GM12878 (cell line): ENCODE data around the gene TMEM186. TPM values are rescaled to one million over a fixed set of nuclear protein-coding genes. Genes with fewer than 3 reads are reported as not detected.

Experiments used
- ATF3 ChIP-seq: IDR thresholded peaks from 2 replicates; pipeline ENCODE4 v1.6.1; 2011; ENCODE audit warnings: low read depth, mild to moderate bottlenecking, low read length, moderate library complexity, borderline replicate concordance; ENCODE audit errors: extremely low read depth
- BHLHE40 ChIP-seq, 2 experiments: fragments of 450-650 bp in 1 of 2; IDR thresholded peaks; 2 replicates each; pipeline ENCODE4 v1.6.1; 2011 to 2017; ENCODE audit warnings: low read depth in 2 of 2, borderline replicate concordance in 1 of 2, improper control_type of control experiment in 1 of 2, low read length in 1 of 2, mild to moderate bottlenecking in 1 of 2
- E2F4 ChIP-seq: IDR thresholded peaks from 2 replicates; pipeline ENCODE4 v1.6.1; 2012; ENCODE audit warnings: low read depth, low read length, improper control_type of control experiment
- ELK1 ChIP-seq: IDR thresholded peaks from 2 replicates; pipeline ENCODE4 v1.6.1; 2012; ENCODE audit warnings: low read depth, low read length, improper control_type of control experiment
- ETV6 ChIP-seq, 2 experiments: fragments of 450-650 bp in 1 of 2; IDR thresholded peaks in 1 of 2; conservative IDR thresholded peaks in 1 of 2; 2 replicates each; pipeline ENCODE4 v1.6.1; 2014; ENCODE audit warnings: antibody characterized with exemption in 1 of 2, borderline replicate concordance in 1 of 2, low read depth in 1 of 2, mild to moderate bottlenecking in 1 of 2, moderate library complexity in 1 of 2
- GATAD2B ChIP-seq: fragments of 450-650 bp; conservative IDR thresholded peaks from 2 replicates; pipeline ENCODE4 v1.6.1; 2017; ENCODE audit warnings: low read depth, mild to moderate bottlenecking, moderate library complexity
- JUND ChIP-seq: IDR thresholded peaks from 2 replicates; pipeline ENCODE4 v1.6.1; 2012; ENCODE audit warnings: low read depth, mild to moderate bottlenecking, low read length, improper control_type of control experiment, moderate library complexity
- MTA3 ChIP-seq: IDR thresholded peaks from 2 replicates; pipeline ENCODE4 v1.6.1; 2012; ENCODE audit warnings: low read length, inconsistent platforms, borderline replicate concordance
- NFYA ChIP-seq: IDR thresholded peaks from 2 replicates; pipeline ENCODE4 v1.6.1; 2011; ENCODE audit warnings: low read depth, mild to moderate bottlenecking, low read length, improper control_type of control experiment, borderline replicate concordance
- RBBP5 ChIP-seq: fragments of 200-600 bp; sonication (generic); conservative IDR thresholded peaks from 2 replicates; pipeline ENCODE4 v1.6.1; 2016
- RFX5 ChIP-seq: IDR thresholded peaks from 2 replicates; pipeline ENCODE4 v1.6.1; 2011; ENCODE audit warnings: low read depth, low read length, improper control_type of control experiment
- STAT3 ChIP-seq: IDR thresholded peaks from 2 replicates; pipeline ENCODE4 v1.6.1; 2011; ENCODE audit warnings: low read depth, low read length, improper control_type of control experiment
- SUPT20H ChIP-seq: IDR thresholded peaks from 2 replicates; pipeline ENCODE4 v1.6.1; 2011; ENCODE audit warnings: low read depth, mild to moderate bottlenecking, low read length, moderate library complexity, borderline replicate concordance; ENCODE audit not compliant: control insufficient read depth
- ZNF24 ChIP-seq: fragments of 450-650 bp; IDR thresholded peaks from 2 replicates; pipeline ENCODE4 v1.6.1; 2017; ENCODE audit warnings: antibody characterized with exemption, mild to moderate bottlenecking
- ZNF384 ChIP-seq: IDR thresholded peaks from 2 replicates; pipeline ENCODE4 v1.6.1; 2012; ENCODE audit warnings: low read depth, mild to moderate bottlenecking, low read length, improper control_type of control experiment, borderline replicate concordance
- ZNF687 ChIP-seq: fragments of 450-650 bp; IDR thresholded peaks from 2 replicates; pipeline ENCODE4 v1.6.1; 2017; ENCODE audit warnings: mild to moderate bottlenecking, moderate library complexity
- ZSCAN29 ChIP-seq: fragments of 450-650 bp; IDR thresholded peaks from 2 replicates; pipeline ENCODE4 v1.6.1; 2017; ENCODE audit warnings: mild to moderate bottlenecking, moderate library complexity
- polyA plus RNA-seq, 11 experiments: library from polyadenylated mRNA; depleted of rRNA in 4 of 11; unstranded in 6 of 11; stranded (reverse) in 5 of 11; fragments of >200 nt; fragmentation: Nextera tagmentation in 4 of 11; fragmentation: Illumina TruSeq in 1 of 11; extraction: Ambion mirVana in 4 of 11; extraction: Trizol in 1 of 11; gene quantifications; 1 replicate in 1 of 11; 2 replicates in 10 of 11; pipeline versions ENCODE4 v1.2.1 to v1.2.3, GENCODE V29; 2011 to 2016; ENCODE audit warnings: inconsistent platforms in 2 of 11, missing spikeins in 2 of 11, low read depth in 1 of 11
- total RNA-seq, 4 experiments: library from RNA; depleted of rRNA in 3 of 4; stranded (reverse); fragments of >200 nt in 3 of 4; fragmentation: Illumina TruSeq in 1 of 4; extraction: Trizol in 1 of 4; gene quantifications; 2 replicates each; pipeline versions ENCODE4 v1.2.1 to v1.2.3, GENCODE V29; 2013 to 2021

The TMEM186 gene
- total and polyA plus RNA-seq, 10 of the 15 experiments (the other 5 are each of a cell fraction or from before 2014, with no cell fraction given): 10.6 to 28.9 (median 17.0) TPM

GRCh38 chr16:8818504-8819270 is 21.2 kb upstream of the TMEM186 start (continued):
- TF ChIP-seq E2F4 (no peak), ATF3 (no peak), STAT3 (no peak), SUPT20H (no peak), ELK1 (no peak), NFYA (no peak), BHLHE40 (IDR thresholded peaks at IDR 0.05; ENCODE audit: borderline replicate concordance in 1 of 2, low read depth in 2 of 2, low read length in 1 of 2) (peak; percentile 32 to 58; a peak in 2 of 4 replicates), MTA3 (no peak), RBBP5 (no peak), RFX5 (no peak), GATAD2B (no peak), ETV6 (conservative IDR thresholded peaks at IDR 0.05 in 1 of 2, IDR thresholded peaks at IDR 0.05 in 1 of 2; ENCODE audit: borderline replicate concordance in 1 of 2, low read depth in 1 of 2) (no peak), ZNF384 (no peak), ZNF24 (no peak), ZNF687 (peak; percentile 87), ZSCAN29 (no peak), JUND (no peak)
- TF ChIP-seq, all 136 proteins: peak for 25
